Panc1 (cell line): ENCODE measurements around the gene ZNF316. TPM values are rescaled to one million over a fixed set of nuclear protein-coding genes. Genes with fewer than 3 reads are reported as not detected.

Experiments used
- ATAC-seq: fragments of 200-7000 bp; cut with Tn5 transposase; 2 replicates; pipeline ENCODE4 v1.9.1; 2020; ENCODE audit warnings: mild to moderate bottlenecking, moderate library complexity
- BruUV-seq: library from RNA; stranded (reverse); fragments of 400-500 nt; replicated peaks from 2 replicates; lab custom pipeline; 2021; lab: Mats Ljungman, UMichigan
- CTCF ChIA-PET: fragments of 300-600 bp; sonication (Branson Sonifier 250); formaldehyde crosslinking; loops from one replicate; lab custom pipeline; 2022; ENCODE audit warnings: antibody characterized with exemption; lab: Charles Lee
- POLR2A ChIA-PET: fragments of 300-600 bp; sonication (Branson Sonifier 250); formaldehyde crosslinking; loops from one replicate; lab custom pipeline; 2022; ENCODE audit warnings: antibody characterized with exemption; lab: Charles Lee
- DNase-seq: peaks from one replicate; pipeline ENCODE4 v3.0.0-alpha.2; 2010; ENCODE audit warnings: low read depth, low spot score
- H3K27ac ChIP-seq: 2 replicates; pipeline ENCODE4 v1.5.1; 2011; ENCODE audit warnings: mild to moderate bottlenecking, low read length, inconsistent platforms
- H3K27me3 ChIP-seq: fragments of 200-500 bp; sonication (Bioruptor generic); 2 replicates; pipeline ENCODE4 v1.6.0; 2014; ENCODE audit warnings: low read length, inconsistent platforms; ENCODE audit not compliant: control insufficient read depth, insufficient read depth
- H3K36me3 ChIP-seq: fragments of 200-500 bp; sonication (Bioruptor generic); 2 replicates; pipeline ENCODE4 v1.5.1; 2014; ENCODE audit warnings: inconsistent platforms, mild to moderate bottlenecking, low read length, moderate library complexity; ENCODE audit not compliant: control insufficient read depth, insufficient read depth
- H3K4me1 ChIP-seq: 2 replicates; pipeline ENCODE4 v1.5.1; 2011; ENCODE audit warnings: inconsistent platforms, mild to moderate bottlenecking, low read length, moderate library complexity; ENCODE audit not compliant: control insufficient read depth, insufficient read depth
- H3K4me3 ChIP-seq, 2 experiments: 2 replicates each; pipeline ENCODE4 v1.5.1; 2011 to 2012; ENCODE audit warnings: low read depth in 2 of 2, low read length in 2 of 2, mild to moderate bottlenecking in 2 of 2, inconsistent platforms in 1 of 2, moderate library complexity in 1 of 2
- H3K9me3 ChIP-seq: fragments of 200-500 bp; sonication (Bioruptor generic); 2 replicates; pipeline ENCODE4 v1.5.1; 2014; ENCODE audit warnings: low read depth, mild to moderate bottlenecking, inconsistent platforms, low read length, moderate library complexity; ENCODE audit not compliant: control insufficient read depth, insufficient read depth
- CTCF ChIP-seq: fragments of 450-650 bp; IDR thresholded peaks from 2 replicates; pipeline ENCODE4 v1.5.1; 2017; ENCODE audit warnings: mild to moderate bottlenecking
- POLR2AphosphoS5 ChIP-seq: IDR thresholded peaks from 2 replicates; pipeline ENCODE4 v1.6.1; 2012; ENCODE audit warnings: mild to moderate bottlenecking, low read depth, low read length, moderate library complexity
- REST ChIP-seq, 2 experiments: IDR thresholded peaks; 2 replicates each; pipeline ENCODE4 v1.6.1; 2011 to 2012; ENCODE audit warnings: low read depth in 2 of 2, control low read depth in 1 of 2, low read length in 1 of 2, mild to moderate bottlenecking in 1 of 2, moderate library complexity in 1 of 2; ENCODE audit not compliant: insufficient read depth in 1 of 2
- SIN3A ChIP-seq: IDR thresholded peaks from 2 replicates; pipeline ENCODE4 v1.6.1; 2012; ENCODE audit warnings: low read depth, mild to moderate bottlenecking, low read length, moderate library complexity, borderline replicate concordance; ENCODE audit not compliant: insufficient read depth
- TCF7L2 ChIP-seq: IDR thresholded peaks from 2 replicates; pipeline ENCODE4 v1.6.1; 2011; ENCODE audit warnings: mild to moderate bottlenecking, low read depth, low read length, inconsistent platforms
- in situ Hi-C: cut with HindIII; loops from 2 replicates; pipeline ENCODE4 v1.10.0; 2016; ENCODE audit warnings: low sequenced_read_pairs, low pct_unique_long_range_greater_than_20kb
- intact Hi-C: fragments of 100-400 bp; cut with micrococcal nuclease; formaldehyde crosslinking; loops from one replicate; pipeline ENCODE4 v1.10.0; 2022; ENCODE audit not compliant: unreplicated experiment
- total RNA-seq: library from RNA; stranded (reverse); gene quantifications from one replicate; pipeline ENCODE4 v1.2.1, GENCODE V29; 2021; ENCODE audit not compliant: unreplicated experiment

The ZNF316 gene
- total RNA-seq, 1 experiment from 2014 or later, result 37.8 TPM

- DNase-seq, result no peak
- no TSS peak for BruUV-seq
- TF ChIP-seq SIN3A, result no peak
- TF ChIP-seq CTCF, result no peak
- no peak for TF ChIP-seq REST (IDR thresholded peaks at IDR 0.05; ENCODE audit: insufficient read depth in 1 of 2, low read depth in 2 of 2, low read length in 1 of 2)
- TF ChIP-seq POLR2AphosphoS5, result no peak
- no peak for TF ChIP-seq TCF7L2
- Histone ChIP-seq H3K9me3 (no peaks in the 10 kb centered on the region), H3K4me3 (no peak overlapping the region), H3K27ac (no peak overlapping the region), H3K36me3 (no peaks in the 10 kb centered on the region), H3K4me1 (no peaks in the 10 kb centered on the region; the same call in 1 of the 2 replicates), H3K27me3 (peaks cover 3% of the 10 kb centered on the region; the same call in 1 of the 2 replicates)
- in situ Hi-C loops, result no loop called here
- ChIA-PET CTCF (interaction anchor here (0.8 kb wide), 1 partner anchor 114 kb away, joined by 4 read pairs; no protein-coding TSS in a partner anchor), POLR2A (interaction anchor here (0.6 to 0.7 kb wide), 3 partner anchors 11 to 126 kb away, joined by 3 to 10 read pairs (median 5); no protein-coding TSS in a partner anchor)
- intact Hi-C loops, result no loop called here
- ATAC-seq, result no peak
Measured at GRCh38 chr7:6612819-6613218, 24.3 kb upstream of the ZNF316 start.

GRCh38 chr7:6613706-6614105 is 23.4 kb upstream of the ZNF316 start:
- H3K27me3 ChIP-seq, result peaks cover 3% of the 10 kb centered on the region; the same call in 1 of the 2 replicates
- H3K9me3 ChIP-seq, result no peaks in the 10 kb centered on the region
- DNase-seq (no peak), ATAC-seq (no peak)
- TF ChIP-seq SIN3A (no peak), TCF7L2 (no peak), REST (IDR thresholded peaks at IDR 0.05; ENCODE audit: insufficient read depth in 1 of 2, low read depth in 2 of 2, low read length in 1 of 2) (no peak), CTCF (no peak), POLR2AphosphoS5 (no peak)
- H3K36me3 ChIP-seq, result no peaks in the 10 kb centered on the region
- ChIA-PET POLR2A (no interaction called here), CTCF (no interaction called here)
- H3K4me1 ChIP-seq, result no peaks in the 10 kb centered on the region; the same call in 1 of the 2 replicates
- intact Hi-C loops, result no loop called here
- H3K27ac ChIP-seq, result no peak overlapping the region
- H3K4me3 ChIP-seq, result no peak overlapping the region
- BruUV-seq, result no TSS peak
- in situ Hi-C loops, result no loop called here
